Skeletal muscle satellite cell (primary cell): ENCODE results near the gene AIPL1.

Experiments
- H3K27me3 ChIP-seq: 2 replicates; pipeline ENCODE4 v1.7.0; 2013; ENCODE audit warnings: low read length; ENCODE audit not compliant: control insufficient read depth, insufficient read depth
- H3K36me3 ChIP-seq: 2 replicates; pipeline ENCODE4 v1.7.0; 2013; ENCODE audit warnings: mild to moderate bottlenecking, control low read depth, low read length; ENCODE audit not compliant: insufficient read depth
- H3K4me1 ChIP-seq: 2 replicates; pipeline ENCODE4 v1.7.0; 2013; ENCODE audit warnings: low read length; ENCODE audit not compliant: control insufficient read depth, insufficient read depth
- H3K4me2 ChIP-seq: 2 replicates; pipeline ENCODE4 v1.7.0; 2013; ENCODE audit warnings: mild to moderate bottlenecking, low read length
- H3K4me3 ChIP-seq: 2 replicates; pipeline ENCODE4 v1.7.0; 2013; ENCODE audit warnings: low read length
- H3K9ac ChIP-seq: 2 replicates; pipeline ENCODE4 v1.7.0; 2013; ENCODE audit warnings: mild to moderate bottlenecking, low read depth, low read length, moderate library complexity
- H3K9me3 ChIP-seq: replicated peaks from 2 replicates; pipeline ENCODE4 v1.7.0; 2013; ENCODE audit warnings: mild to moderate bottlenecking, control low read depth, low read length

The AIPL1 gene

DNA sequence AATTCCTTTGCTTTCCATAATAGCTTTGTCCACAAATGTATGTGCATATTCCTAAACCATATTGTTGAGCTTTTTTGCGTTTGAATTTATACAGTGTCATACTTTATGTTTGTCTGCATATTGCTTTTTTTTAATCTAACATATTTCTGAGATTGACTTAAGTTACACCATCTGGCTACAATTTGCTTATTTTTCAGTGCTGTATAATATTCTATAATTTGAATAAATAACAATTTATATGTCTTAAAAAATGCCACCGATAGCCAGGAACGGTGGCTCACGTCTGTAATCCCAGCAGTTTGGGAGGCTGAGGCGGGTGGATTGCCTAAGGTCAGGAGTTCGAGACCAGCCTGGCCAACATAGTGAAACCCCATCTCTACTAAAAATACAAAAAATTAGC lies 7.9 kb upstream of the AIPL1 start:
- peaks cover 2% of the 10 kb centered on the region for H3K27me3 ChIP-seq
- H3K4me1 ChIP-seq = peaks cover 18% of the 10 kb centered on the region
- H3K4me2 ChIP-seq = no peak overlapping the region
- H3K9me3 ChIP-seq = no peaks in the 10 kb centered on the region
- no peak overlapping the region for H3K4me3 ChIP-seq
- peaks cover 7% of the 10 kb centered on the region for H3K36me3 ChIP-seq
- H3K9ac ChIP-seq = no peak overlapping the region

DNA sequence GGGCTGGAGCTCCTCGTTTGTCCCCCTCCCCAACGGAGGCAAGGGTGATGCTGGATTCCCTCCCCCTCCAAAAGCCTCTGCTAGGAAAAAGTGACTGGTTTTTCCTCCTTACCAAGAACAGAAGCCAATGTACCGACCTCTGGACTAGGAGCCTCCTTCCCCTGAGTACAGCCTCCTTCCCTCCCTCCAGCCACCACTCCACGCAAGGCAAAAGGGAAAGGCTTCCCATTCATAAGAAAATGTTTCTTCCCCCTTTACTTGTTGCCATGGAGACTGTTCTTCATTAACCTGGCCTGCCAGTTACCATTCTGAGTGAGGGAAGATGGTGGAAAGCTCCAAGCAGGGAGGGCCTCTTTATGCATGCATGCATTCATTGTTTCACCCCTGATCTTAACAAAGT lies 5.0 kb upstream of the AIPL1 start:
- Histone ChIP-seq H3K4me1 (peaks cover 12% of the 10 kb centered on the region), H3K27me3 (peaks cover 16% of the 10 kb centered on the region), H3K36me3 (no peaks in the 10 kb centered on the region)

DNA sequence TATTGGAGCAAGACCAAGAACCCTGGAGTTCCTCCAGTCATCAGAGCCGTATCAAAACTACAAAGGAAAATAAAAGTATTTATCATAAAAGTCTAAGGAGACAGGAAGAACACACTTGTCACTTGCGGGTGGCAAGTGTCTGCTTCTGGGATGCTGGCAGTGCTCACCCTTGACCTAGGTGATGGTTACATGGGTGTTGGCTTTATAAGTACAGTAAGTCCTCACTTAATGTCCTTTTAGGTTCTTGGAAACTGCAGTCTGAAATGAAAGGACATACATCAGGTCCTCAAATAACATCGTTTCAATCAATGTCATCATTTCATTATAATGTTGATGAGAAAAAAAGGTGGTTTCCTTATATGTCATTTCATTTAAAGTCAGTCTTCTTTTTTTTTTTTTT lies 3.0 kb upstream of the AIPL1 start:
- H3K4me3 ChIP-seq = no peak overlapping the region
- no peak overlapping the region for H3K9ac ChIP-seq
- H3K36me3 ChIP-seq = no peaks in the 10 kb centered on the region
- H3K9me3 ChIP-seq = no peaks in the 10 kb centered on the region
- H3K27me3 ChIP-seq = peaks cover 16% of the 10 kb centered on the region
- H3K4me2 ChIP-seq = no peak overlapping the region
- H3K4me1 ChIP-seq = no peaks in the 10 kb centered on the region

More for the DNA sequence above, 5.0 kb upstream of the AIPL1 start:
- Histone ChIP-seq H3K4me2 (no peak overlapping the region), H3K9ac (no peak overlapping the region), H3K4me3 (no peak overlapping the region), H3K9me3 (no peaks in the 10 kb centered on the region)

DNA sequence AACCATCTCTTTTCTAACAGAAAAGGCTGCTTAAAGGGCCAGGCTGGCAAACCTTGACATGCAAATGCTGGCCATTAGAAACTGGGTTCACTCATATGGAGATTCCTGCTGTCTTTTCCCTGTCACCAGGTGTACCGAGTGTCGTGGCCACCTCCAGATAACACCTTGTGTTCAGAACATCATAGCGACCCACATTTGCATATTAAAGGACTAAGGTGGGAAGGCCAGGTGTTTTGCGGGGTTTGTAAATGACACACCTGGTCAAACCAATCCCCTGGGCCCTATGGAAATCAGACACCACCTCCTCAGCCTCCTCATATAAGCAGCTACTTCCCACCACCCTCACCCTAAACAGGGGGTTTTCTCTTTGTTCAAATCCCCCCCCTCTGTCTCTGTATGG lies 2.5 kb upstream of the AIPL1 start:
- Histone ChIP-seq H3K4me1 (no peaks in the 10 kb centered on the region), H3K9me3 (no peaks in the 10 kb centered on the region), H3K4me3 (no peak overlapping the region), H3K36me3 (no peaks in the 10 kb centered on the region), H3K27me3 (peaks cover 16% of the 10 kb centered on the region), H3K9ac (no peak overlapping the region), H3K4me2 (no peak overlapping the region)

DNA sequence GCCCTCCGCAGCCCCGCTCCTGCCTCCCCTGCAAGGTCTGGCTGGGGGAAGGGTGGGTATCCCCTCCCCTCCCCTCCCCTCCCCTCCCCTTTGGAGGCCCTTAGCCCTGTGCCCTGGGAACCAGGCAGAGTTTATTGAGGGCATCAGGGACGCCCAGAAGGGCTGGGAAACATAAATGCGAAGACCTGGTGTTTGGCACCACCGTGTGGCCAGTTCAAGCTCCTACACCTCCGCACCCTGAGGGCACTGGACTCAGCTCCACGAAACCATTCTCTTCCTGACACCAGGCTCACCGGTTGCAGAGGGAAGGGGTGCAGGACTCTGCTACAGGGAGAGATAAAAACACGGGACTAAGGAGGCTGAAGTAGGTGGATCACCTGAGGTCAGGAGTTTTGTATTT lies 1.0 kb upstream of the AIPL1 start:
- Histone ChIP-seq H3K4me2 (no peak overlapping the region), H3K4me1 (no peaks in the 10 kb centered on the region), H3K9me3 (no peaks in the 10 kb centered on the region), H3K27me3 (peaks cover 16% of the 10 kb centered on the region), H3K4me3 (no peak overlapping the region), H3K9ac (no peak overlapping the region), H3K36me3 (no peaks in the 10 kb centered on the region)

DNA sequence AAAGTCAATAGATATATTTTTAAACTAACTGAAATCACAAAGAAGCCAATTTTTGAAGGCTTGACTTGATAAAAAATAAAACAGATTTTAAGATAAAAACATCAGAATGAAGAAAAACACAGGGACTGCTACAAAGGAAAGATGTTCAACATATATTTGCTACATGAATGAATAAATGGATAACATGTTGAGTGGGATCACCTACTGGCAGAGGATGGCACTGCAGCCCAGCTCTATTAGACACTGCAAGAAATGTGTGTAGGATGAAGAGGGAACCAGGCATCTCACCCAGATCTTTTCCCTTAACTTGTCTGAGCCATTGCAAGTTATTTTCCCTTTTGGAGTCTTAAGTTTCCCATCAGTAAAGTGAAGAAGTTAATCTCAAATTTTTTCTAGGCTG lies 4.2 kb downstream of the AIPL1 start:
- Histone ChIP-seq H3K27me3 (peaks cover under 1% of the 10 kb centered on the region), H3K4me3 (no peak overlapping the region), H3K9me3 (peaks cover 2% of the 10 kb centered on the region), H3K9ac (no peak overlapping the region), H3K4me1 (no peaks in the 10 kb centered on the region), H3K4me2 (no peak overlapping the region), H3K36me3 (no peaks in the 10 kb centered on the region)

DNA sequence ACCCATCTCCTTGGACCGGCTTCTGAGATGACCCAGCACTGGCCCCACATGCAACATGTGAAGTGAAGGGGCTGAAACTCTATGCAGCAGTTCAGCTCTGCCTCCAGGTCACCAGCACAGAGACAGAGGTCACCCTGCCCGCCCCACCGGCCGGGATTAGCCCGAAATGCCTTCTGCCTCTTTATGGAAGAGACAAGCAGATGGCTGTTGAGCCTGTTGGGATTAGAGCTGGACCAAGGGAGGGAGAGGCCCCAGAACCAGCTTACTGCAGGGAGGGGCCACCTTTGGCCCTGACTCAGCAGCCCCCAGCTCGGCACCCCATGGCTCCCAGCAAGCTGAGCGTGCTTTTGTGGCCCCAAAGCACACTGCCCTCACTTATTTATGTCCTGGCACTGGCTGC lies 5.7 kb downstream of the AIPL1 start:
- Histone ChIP-seq H3K4me2 (no peak overlapping the region), H3K36me3 (no peaks in the 10 kb centered on the region), H3K4me3 (no peak overlapping the region), H3K9me3 (peaks cover 2% of the 10 kb centered on the region), H3K9ac (no peak overlapping the region), H3K27me3 (peaks cover 3% of the 10 kb centered on the region), H3K4me1 (no peaks in the 10 kb centered on the region)

DNA sequence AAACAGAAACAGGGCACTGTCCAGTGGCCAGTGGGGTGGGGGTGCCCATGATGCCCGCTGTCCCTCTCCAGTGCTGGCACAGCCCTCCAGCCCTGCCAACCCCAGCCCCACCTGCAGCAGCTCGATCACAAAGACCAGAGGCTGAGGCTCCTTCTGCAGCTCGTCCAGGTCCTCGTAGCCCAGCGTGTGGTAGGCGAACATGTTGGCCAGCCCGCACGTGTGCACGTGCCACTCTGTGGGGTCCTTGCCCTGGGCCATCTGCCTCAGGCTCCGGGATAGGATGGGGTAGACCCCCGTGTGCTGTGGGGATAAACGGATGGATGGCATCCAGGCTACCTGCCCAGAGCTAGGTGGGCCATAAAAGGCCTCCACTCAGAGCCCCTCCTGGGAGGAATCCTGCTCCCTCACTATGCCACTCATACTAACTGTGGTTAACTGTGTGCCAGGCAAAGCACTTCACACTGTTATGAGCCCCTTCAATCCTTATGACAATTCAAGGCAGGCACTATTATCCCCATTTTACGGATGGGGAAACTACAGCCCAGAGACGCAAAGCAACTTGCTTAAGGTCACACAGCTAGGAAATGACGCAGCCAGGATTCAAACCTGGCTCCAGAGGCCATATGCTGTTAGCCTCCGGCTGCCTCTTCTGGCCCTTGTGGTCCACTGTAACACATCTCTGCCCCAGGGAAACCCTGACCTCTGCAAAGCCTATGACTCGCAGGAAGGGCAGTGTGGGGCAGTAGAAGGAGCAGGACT lies 6.5 kb downstream of the AIPL1 start:
- Histone ChIP-seq H3K4me2 (no peak overlapping the region), H3K9me3 (peaks cover 2% of the 10 kb centered on the region), H3K4me3 (no peak overlapping the region), H3K9ac (no peak overlapping the region), H3K27me3 (peaks cover 3% of the 10 kb centered on the region), H3K36me3 (no peaks in the 10 kb centered on the region), H3K4me1 (no peaks in the 10 kb centered on the region)

DNA sequence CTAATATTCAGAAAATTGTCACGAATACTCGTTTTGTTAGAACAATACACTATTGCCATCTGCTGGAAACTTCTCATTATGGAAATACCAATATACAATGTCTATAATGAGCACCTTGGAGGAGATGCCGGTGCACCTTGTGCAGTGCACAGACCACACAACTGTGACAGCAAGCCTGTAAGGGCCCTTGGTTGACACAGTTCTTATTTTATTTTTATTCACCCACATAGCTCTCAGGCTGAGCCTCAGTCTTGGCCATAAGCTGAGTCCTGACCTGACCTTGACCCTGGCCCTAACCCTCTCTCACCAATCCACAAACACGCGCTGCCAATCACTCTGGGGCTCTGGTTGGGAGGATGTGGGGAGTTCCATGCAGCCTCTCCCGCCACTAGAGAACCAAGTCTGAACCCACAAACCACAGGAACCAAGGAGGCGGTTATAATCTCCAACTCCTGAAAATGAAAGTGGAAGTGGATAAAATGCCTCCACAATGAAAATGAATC lies 7.6 kb downstream of the AIPL1 start:
- Histone ChIP-seq H3K4me2 (no peak overlapping the region), H3K9ac (no peak overlapping the region), H3K9me3 (peaks cover 2% of the 10 kb centered on the region), H3K27me3 (peaks cover 3% of the 10 kb centered on the region), H3K4me3 (no peak overlapping the region), H3K36me3 (no peaks in the 10 kb centered on the region), H3K4me1 (no peaks in the 10 kb centered on the region)

DNA sequence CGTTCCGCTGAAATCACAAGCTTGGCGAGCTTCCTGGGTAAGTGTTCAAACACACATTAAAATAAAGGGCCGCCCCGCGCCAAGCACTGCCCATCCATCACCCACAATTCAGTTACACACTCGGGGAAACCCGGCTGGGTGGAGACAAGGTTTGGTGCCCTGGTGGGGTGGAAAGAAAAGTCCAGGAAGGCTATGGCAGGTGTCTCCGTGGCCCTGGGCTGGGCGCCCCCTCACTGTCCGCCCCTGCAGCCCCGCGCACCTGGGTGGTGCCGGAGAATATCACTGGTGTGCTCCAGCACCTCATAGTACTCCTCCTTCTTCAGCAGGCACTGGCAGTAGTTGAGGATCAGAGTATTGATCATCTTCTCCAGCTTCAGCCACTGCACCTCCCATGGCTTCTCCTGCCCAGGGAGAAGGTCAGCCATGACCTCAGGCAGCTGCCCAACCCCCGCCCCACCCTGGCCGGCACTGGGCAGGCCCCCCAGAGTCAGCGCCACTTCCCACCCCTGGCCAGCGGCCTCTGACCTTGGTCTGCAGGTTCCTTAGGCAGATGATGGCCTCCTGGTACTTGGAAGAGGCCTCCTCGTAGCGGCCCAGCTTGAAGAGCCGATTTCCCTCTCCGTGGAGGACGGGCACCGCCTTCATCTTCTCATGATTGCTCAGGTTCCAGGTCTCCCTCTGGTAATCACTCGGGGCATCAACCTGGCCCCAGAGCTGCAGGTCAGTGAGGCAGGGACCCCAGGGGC lies 8.4 kb downstream of the AIPL1 start:
- H3K4me1 ChIP-seq = no peaks in the 10 kb centered on the region
- no peak overlapping the region for H3K9ac ChIP-seq
- H3K36me3 ChIP-seq = no peaks in the 10 kb centered on the region
- peaks cover 2% of the 10 kb centered on the region for H3K9me3 ChIP-seq
- no peak overlapping the region for H3K4me2 ChIP-seq
- no peak overlapping the region for H3K4me3 ChIP-seq
- peaks cover 3% of the 10 kb centered on the region for H3K27me3 ChIP-seq

DNA sequence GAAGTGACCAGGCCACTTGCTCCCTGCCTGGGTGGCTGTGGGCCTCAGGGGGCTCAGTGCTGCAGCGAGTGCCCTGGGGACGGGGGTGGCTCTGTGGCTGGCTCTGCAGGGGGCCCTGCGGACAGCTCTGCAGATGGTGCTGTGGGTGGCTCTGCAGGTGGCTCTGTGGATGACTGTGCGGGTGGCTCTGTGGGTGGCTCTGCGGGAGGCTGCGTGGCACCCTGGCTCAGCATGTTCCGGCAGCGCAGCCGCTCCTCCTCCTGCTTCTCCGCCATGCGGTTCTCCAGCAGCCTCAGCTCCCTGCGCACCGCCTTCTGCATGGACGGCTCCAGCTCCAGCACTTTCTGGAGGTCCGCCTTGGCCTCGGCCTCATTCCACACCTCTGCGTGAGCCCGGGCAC lies 9.5 kb downstream of the AIPL1 start:
- H3K9me3 ChIP-seq = no peaks in the 10 kb centered on the region
- H3K36me3 ChIP-seq = no peaks in the 10 kb centered on the region
- no peaks in the 10 kb centered on the region for H3K4me1 ChIP-seq
- H3K27me3 ChIP-seq = peaks cover 4% of the 10 kb centered on the region
- no peak overlapping the region for H3K9ac ChIP-seq
- H3K4me2 ChIP-seq = no peak overlapping the region
- H3K4me3 ChIP-seq = no peak overlapping the region

DNA sequence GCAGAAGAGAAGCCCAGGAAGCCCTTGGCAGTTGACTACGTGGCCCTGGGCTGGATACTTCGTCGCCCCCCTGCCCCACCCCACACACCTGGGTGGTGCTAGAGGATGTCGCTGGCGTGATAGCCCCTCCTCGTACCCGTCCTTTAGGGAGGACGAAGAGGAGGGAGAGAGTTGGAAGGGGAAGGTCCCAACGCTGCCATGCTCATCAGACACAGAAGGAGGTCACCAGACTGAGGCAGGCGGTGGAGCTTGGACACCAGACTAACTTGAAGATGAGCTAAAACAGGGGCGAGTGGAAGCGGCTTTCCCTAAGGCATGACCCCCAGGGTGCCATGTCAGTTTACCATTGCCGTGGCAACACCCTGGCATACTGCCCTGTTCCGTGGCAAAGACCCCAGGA lies 11.0 kb downstream of the AIPL1 start:
- Histone ChIP-seq H3K4me2 (no peak overlapping the region), H3K9ac (no peak overlapping the region), H3K4me3 (no peak overlapping the region), H3K4me1 (no peaks in the 10 kb centered on the region), H3K9me3 (no peaks in the 10 kb centered on the region), H3K36me3 (no peaks in the 10 kb centered on the region), H3K27me3 (peaks cover 10% of the 10 kb centered on the region)
